ENCODE results near the gene SAMHD1.
"Not testable (repeated sequence)": the region's sequence is repeated elsewhere in the genome, so short reads cannot be mapped to it uniquely, and the experiment has no call there.

SAMHD1 gene

DNA sequence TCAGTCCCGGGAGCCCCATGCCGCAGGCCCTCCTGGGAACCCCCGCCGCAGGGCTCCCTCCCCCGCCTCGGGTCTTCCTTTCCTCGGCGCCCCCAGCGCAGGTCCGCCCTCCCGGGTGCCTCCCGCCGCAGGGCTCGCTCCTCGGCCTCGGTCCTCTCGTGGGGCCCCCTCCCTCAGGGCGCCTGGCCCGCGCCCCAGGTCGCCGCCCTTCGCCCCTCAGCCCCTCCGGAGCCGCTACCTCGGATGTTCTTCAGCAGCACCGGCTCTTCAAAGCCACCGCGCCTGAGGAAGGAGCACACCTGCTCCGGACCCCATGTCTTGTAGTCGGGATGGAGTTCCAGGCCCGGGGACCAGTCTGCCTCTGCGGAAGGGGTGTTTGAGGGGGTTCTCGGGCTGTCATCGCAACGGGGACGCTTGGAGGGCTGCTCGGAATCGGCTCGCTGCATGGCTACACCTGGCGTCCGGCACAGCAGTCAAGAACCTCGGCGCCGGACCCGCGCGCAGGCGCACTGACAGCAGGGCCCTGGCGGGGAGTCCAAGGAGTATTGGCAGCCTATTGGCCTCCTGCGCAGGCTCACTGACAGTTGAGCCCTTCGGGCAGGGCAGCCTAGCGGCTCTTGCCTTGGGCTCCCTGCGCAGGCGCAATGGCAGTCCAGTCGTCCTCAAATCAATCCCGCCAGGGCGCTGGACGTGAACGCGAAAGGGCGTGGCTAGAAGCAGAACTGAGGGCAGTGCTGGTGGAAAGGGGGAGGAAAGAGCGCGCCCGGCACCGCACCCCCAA is at the start of gene SAMHD1:
SAMHD1 (minus strand) TSS at position 511 of the 781 bp plus-strand sequence; CDS start at position 446, 65 bp downstream.
- H3K36me3 Mint-ChIP-seq (ENCODE audit: low read depth) = peaks cover 13% of the 10 kb centered on the region
- no peaks in the 10 kb centered on the region for H3K9me3 Mint-ChIP-seq
- no peaks in the 10 kb centered on the region for H3K27me3 Mint-ChIP-seq
- H3K27ac Mint-ChIP-seq = peak within 1 kb of the TSS; percentile 73
- H3K4me3 Mint-ChIP-seq = peak within 1 kb of the TSS; percentile 96
- peaks cover 56% of the 10 kb centered on the region for H3K4me1 Mint-ChIP-seq (ENCODE audit: low read depth)

DNA sequence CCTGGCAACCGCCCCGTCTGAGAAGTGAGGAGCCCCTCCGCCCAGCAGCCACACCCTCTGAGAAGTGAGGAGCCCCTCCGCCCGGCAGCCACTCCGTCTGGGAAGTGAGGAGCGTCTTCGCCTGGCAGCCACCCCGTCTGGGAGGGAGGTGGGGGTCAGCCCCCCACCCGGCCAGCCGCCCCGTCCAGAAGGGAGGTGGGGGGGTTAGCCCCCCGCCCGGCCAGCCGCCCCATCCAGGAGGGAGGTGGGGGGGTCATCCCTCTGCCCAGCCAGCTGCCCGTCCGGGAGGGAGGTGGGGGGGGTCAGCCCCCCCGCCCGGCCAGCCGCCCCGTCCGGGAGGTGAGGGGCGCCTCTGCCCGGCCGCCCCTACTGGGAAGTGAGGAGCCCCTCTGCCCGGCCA is 48.7 kb upstream of the SAMHD1 start:
- not testable (repeated sequence) for H3K4me3 Mint-ChIP-seq; H3K27me3 Mint-ChIP-seq; H3K27ac Mint-ChIP-seq; H3K9me3 Mint-ChIP-seq; H3K4me1 Mint-ChIP-seq (ENCODE audit: low read depth)
- H3K36me3 Mint-ChIP-seq (ENCODE audit: low read depth) = peaks cover 41% of the 10 kb centered on the region

DNA sequence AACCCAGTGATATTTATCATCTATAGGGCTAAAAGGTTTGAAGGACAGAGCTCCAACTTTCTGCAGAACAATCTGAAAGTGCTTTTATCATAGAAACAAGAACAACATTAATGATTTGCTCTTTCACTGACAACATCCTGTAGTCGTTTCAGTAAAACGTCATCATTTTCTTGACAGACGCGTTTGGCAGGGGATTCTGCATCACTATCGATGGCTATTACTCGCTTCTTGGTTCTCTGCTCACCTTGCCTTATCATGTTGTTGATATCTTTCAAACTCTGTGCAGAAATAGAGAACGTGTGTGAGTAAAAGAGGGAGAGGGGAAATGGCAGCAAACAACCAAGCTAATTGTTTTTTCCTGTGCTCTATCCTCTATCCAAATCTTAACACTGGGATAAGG is 47.1 kb upstream of the SAMHD1 start:
- Mint-ChIP-seq H3K27ac (no peak overlapping the region), H3K9me3 (no peaks in the 10 kb centered on the region), H3K36me3 (ENCODE audit: low read depth) (peaks cover 50% of the 10 kb centered on the region)

DNA sequence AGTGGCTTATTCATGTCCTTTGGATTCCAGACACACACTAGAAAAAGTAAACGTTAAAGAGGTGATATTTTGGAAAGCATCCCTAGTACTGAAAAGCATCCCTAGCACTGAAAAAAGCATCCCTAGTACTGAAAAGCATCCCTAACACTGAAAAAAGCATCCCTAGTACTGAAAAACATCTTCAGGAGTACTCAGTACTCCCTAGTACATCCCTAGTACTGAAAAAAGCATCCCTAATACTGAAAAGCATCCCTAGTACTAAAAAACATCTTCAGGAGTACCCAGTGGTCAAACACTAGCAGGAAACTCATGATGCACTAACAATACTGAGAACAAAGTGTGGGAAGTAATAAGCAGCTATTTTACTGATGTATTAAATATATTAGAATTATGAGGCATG is 45.6 kb upstream of the SAMHD1 start:
- H3K36me3 Mint-ChIP-seq (ENCODE audit: low read depth) = peaks cover 43% of the 10 kb centered on the region
- no peaks in the 10 kb centered on the region for H3K4me1 Mint-ChIP-seq (ENCODE audit: low read depth)
- H3K4me3 Mint-ChIP-seq = no peak overlapping the region
- no peak overlapping the region for H3K27ac Mint-ChIP-seq
- H3K27me3 Mint-ChIP-seq = no peaks in the 10 kb centered on the region
- peaks cover 6% of the 10 kb centered on the region for H3K9me3 Mint-ChIP-seq

More for the DNA sequence above, 47.1 kb upstream of the SAMHD1 start:
- Mint-ChIP-seq H3K4me1 (ENCODE audit: low read depth) (no peaks in the 10 kb centered on the region), H3K4me3 (no peak overlapping the region), H3K27me3 (no peaks in the 10 kb centered on the region)

DNA sequence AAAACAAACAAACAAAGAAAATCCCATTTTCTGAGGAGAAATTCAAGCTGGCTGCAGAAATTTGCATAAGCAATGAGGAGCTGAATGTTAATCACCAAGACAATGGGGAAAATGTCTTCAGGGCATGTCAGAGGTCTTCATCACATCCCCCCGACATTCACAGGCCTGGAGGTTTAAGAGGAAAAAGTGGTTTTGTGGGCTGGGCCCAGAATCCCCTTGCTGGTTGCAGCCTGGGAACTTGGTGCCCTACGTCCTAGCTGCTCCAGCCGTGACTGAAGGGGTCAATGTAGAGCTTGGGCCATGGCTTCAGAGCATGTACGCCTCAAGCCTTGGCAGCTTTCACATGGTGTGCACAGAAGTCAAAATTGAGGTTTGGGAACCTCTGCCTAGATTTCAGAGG is 42.7 kb upstream of the SAMHD1 start:
- peaks cover 45% of the 10 kb centered on the region for H3K36me3 Mint-ChIP-seq (ENCODE audit: low read depth)
- not testable (repeated sequence) for H3K27me3 Mint-ChIP-seq, H3K9me3 Mint-ChIP-seq, H3K27ac Mint-ChIP-seq, H3K4me3 Mint-ChIP-seq
- H3K4me1 Mint-ChIP-seq (ENCODE audit: low read depth) = peaks cover 16% of the 10 kb centered on the region

DNA sequence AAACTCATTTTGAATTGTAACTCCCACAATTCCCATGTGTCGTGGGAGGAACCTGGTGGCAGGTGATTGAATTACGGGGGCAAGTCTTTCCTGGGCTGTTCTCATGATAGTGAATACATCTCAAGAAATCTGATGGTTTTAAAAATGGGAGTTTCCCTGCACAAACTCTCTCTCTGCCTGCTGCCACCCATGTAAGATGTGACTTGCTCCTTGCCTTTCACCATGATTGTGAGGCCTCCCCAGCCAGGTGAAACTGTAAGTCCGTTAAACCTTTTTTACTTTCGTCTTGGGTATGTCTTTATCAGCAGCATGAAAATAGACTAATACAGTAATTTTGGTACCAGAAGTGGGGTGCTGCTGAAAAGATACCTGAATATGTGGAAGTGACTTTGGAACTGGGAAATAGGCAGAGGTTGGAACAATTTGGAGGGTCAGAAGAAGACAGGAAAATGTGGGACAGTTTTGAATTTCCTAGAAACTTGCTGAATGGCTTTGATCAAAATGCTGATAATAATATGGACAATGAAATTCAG is 41.4 kb upstream of the SAMHD1 start:
- H3K9me3 Mint-ChIP-seq = peaks cover 6% of the 10 kb centered on the region

DNA sequence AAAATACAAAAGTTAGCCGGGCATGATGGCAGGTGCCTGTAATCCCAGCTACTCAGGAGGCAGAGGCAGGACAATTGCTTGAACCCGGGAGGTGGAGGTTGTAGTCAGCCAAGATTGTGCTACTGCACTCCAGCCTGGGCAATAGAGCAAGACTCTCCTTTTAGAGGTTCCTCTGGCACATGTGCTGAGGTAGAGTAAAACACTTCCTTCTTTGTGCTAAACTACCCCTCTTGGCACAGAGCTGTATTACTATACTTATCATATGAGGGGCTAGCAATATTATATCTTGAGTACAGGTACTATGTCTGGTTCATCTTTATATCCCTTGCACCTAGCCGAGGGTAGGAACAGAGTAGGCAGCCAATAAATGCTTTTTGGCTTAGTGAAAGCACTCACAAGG is 40.2 kb upstream of the SAMHD1 start:
- Mint-ChIP-seq H3K4me1 (ENCODE audit: low read depth) (peaks cover 31% of the 10 kb centered on the region), H3K27me3 (no peaks in the 10 kb centered on the region), H3K36me3 (ENCODE audit: low read depth) (peaks cover 36% of the 10 kb centered on the region), H3K9me3 (peaks cover 6% of the 10 kb centered on the region), H3K4me3 (no peak overlapping the region), H3K27ac (no peak overlapping the region)

More for the DNA sequence above, 41.4 kb upstream of the SAMHD1 start:
- Mint-ChIP-seq H3K4me1 (ENCODE audit: low read depth) (peaks cover 30% of the 10 kb centered on the region), H3K27me3 (no peaks in the 10 kb centered on the region), H3K4me3 (no peak overlapping the region), H3K36me3 (ENCODE audit: low read depth) (peaks cover 40% of the 10 kb centered on the region), H3K27ac (no peak overlapping the region)

DNA sequence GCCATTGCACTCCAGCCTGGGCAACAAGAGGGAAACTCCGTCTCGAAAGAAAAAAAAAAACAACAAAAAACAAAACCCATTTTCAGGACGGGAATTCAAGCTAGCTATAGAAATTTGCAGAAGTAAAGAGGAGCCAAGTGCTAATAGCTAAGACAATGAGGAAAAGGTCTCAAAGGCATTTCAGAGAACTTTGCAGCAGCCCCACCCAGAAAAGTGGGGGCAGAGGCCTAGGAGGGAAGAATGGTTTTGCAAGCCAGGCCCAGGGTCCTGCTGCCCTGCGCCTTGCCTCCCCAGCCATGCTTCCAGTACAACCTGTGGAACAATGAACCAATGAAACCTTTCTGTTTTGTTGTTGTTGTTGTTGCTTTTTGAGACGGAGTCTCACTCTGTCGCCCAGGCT is 38.3 kb upstream of the SAMHD1 start:
- no peaks in the 10 kb centered on the region for H3K27me3 Mint-ChIP-seq
- no peak overlapping the region for H3K27ac Mint-ChIP-seq
- peaks cover 21% of the 10 kb centered on the region for H3K36me3 Mint-ChIP-seq (ENCODE audit: low read depth)
- H3K4me1 Mint-ChIP-seq (ENCODE audit: low read depth) = peaks cover 31% of the 10 kb centered on the region
- no peak overlapping the region for H3K4me3 Mint-ChIP-seq
- H3K9me3 Mint-ChIP-seq = peaks cover 6% of the 10 kb centered on the region

DNA sequence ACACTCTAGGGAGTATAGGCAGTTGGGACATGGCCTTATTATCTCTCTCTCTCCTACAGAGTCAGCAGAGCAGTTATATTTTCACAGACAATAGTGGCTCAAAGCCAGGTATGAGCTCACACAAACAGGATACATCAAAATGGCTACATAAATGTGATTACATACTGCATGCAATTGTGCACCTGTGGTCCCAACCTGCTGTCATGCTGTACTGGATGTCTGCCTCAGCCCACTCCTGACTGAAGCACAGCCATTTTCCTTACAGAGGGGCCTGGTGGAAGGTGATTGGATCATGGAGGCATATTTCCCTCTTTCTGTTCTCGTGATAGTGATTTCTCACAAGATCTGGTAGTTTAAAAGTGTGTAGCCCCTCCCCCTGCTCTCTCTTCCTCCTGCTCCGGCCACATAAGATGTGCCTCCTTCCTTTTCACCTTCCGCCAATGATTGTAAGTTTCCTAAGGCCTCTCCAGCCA is 37.0 kb upstream of the SAMHD1 start:
- Mint-ChIP-seq H3K27ac (peak overlapping the region; percentile 66), H3K36me3 (ENCODE audit: low read depth) (peaks cover 14% of the 10 kb centered on the region)

DNA sequence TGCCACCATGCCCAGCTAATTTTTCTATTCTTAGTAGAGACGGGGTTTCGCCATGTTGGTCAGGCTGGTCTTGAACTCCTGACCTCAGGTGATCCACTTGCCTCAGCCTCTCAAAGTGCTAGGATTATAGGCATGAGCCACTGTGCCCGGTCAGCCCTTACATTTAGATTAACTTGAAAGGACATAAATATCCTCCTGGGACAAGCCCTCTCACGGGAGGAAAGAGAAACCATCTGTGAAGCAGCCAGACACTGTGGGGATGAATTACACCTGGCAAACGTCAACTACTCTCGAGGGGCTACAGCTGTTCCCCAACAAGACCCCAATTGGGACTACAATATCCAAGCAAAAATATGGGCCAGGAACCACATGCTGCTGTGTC is 32.7 kb upstream of the SAMHD1 start:
- H3K27ac Mint-ChIP-seq = no peak overlapping the region
- H3K27me3 Mint-ChIP-seq = no peaks in the 10 kb centered on the region
- no peak overlapping the region for H3K4me3 Mint-ChIP-seq
- no peaks in the 10 kb centered on the region for H3K9me3 Mint-ChIP-seq
- H3K36me3 Mint-ChIP-seq (ENCODE audit: low read depth) = peaks cover 5% of the 10 kb centered on the region
- H3K4me1 Mint-ChIP-seq (ENCODE audit: low read depth) = peaks cover 19% of the 10 kb centered on the region

More for the DNA sequence above, 37.0 kb upstream of the SAMHD1 start:
- H3K4me3 Mint-ChIP-seq = no peak overlapping the region
- no peaks in the 10 kb centered on the region for H3K27me3 Mint-ChIP-seq
- H3K4me1 Mint-ChIP-seq (ENCODE audit: low read depth) = peaks cover 34% of the 10 kb centered on the region
- H3K9me3 Mint-ChIP-seq = peaks cover 6% of the 10 kb centered on the region

DNA sequence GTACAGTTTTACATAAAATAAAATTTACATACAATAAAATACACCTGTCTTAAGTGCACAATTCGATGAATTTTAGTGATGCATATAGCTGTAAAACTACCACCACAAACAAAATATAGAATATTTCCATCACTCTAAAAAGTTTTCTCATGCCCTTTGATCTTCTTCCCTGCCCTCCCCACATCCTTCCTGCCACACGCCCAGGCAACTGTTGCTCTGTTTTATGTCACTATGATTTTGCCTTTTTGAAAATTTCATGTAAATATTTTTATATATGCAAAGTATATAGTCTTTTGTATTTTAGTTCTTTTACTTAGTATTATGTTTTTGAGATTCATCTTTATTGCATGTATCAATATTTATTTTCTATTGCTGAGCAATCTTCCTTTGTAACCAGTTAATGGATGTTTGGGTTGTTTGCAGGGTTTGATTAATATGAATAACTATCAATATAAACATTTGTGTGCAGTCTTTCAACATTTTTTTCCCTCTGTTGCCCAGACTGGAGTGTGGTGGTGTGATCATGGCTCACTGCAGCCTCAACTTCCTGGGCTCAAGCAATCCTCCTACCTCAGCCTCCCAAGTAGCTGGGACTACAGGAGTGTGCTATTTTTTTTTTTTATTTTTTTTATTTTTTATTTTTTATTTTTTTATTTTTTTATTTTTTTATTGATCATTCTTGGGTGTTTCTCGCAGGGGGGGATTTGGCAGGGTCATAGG is 23.8 kb upstream of the SAMHD1 start:
- Mint-ChIP-seq H3K27ac (peak overlapping the region; percentile 83), H3K9me3 (no peaks in the 10 kb centered on the region), H3K36me3 (ENCODE audit: low read depth) (no peaks in the 10 kb centered on the region), H3K27me3 (no peaks in the 10 kb centered on the region), H3K4me1 (ENCODE audit: low read depth) (peaks cover 52% of the 10 kb centered on the region), H3K4me3 (peak overlapping the region; percentile 43)

DNA sequence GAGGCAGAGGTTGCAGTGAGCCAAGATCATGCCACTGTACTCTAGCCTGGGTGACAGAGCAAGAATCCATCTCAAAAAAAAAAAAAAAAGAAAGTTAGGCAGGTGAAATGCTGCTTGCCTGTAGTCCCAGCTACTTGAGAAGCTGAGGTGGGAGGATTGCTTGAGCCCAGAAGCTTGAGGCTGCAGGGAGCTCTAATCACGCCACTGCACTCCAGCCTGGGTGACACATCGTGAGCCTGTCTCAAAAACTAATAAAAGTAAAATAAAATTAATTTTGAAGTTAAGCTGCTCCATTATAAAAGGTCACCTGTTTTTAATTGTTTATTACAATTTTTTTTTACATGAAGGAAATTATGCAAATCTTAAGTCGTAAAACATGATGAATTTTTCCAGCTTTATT is 23.2 kb upstream of the SAMHD1 start:
- no peaks in the 10 kb centered on the region for H3K27me3 Mint-ChIP-seq
- no peaks in the 10 kb centered on the region for H3K9me3 Mint-ChIP-seq
- H3K36me3 Mint-ChIP-seq (ENCODE audit: low read depth) = no peaks in the 10 kb centered on the region
- H3K27ac Mint-ChIP-seq = no peak overlapping the region
- H3K4me3 Mint-ChIP-seq = no peak overlapping the region
- H3K4me1 Mint-ChIP-seq (ENCODE audit: low read depth) = peaks cover 58% of the 10 kb centered on the region

DNA sequence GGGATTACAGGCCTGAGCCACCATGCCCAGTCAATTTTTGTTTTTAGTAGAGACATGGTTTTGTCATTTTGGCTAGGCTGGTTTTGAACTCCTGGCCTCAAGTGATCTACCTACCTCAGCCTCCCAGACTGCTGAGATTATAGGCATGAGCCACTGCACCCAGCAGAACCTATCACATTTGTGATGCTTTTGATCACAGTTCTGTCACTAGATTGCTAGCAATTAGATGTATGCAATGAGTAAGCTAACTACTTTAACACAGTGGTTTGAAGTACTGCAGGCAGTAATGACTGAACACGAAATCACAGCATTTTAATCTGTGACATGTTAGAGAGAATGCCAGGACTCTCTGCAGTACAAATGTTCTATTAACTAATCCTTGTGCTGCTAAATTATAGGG is 19.6 kb upstream of the SAMHD1 start:
- Mint-ChIP-seq H3K36me3 (ENCODE audit: low read depth) (no peaks in the 10 kb centered on the region), H3K4me3 (no peak overlapping the region), H3K9me3 (no peaks in the 10 kb centered on the region), H3K27ac (no peak overlapping the region), H3K27me3 (no peaks in the 10 kb centered on the region), H3K4me1 (ENCODE audit: low read depth) (peaks cover 82% of the 10 kb centered on the region)

DNA sequence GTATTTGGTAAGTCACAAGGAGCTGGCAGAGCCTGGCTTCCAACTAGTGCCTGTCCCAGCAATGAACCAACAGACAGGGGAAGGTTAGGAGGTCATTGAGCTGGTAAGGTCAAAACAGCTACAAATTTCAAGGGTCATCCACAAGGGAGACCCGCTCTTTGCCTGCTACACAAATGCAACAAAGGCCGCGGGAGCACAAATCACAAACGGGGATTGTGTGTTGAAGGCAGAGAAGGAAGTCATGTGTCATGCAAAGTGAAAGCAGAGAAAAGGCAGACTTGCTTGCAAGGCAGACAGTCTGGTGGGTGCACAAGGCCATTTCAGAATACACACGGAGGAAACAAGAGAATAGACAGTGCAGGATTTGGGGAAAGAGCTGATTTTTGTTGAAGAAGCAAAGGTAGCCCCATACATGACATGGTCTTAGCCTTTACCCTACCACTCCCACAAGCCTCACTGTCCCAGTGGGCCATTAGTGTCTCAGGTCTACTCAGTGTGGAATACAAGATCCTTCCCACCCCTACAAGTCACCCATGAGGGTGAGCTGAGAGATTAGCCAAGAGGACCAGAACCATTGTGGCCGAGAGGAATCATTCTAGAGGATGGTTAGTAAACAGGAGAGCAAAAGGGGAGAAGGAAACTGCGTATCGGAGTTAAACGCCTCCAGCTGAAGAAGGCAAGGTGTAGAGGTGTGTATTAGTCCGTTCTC is 18.1 kb upstream of the SAMHD1 start:
- H3K4me3 Mint-ChIP-seq = peak overlapping the region; percentile 56
- H3K4me1 Mint-ChIP-seq (ENCODE audit: low read depth) = peaks cover 67% of the 10 kb centered on the region
- H3K27me3 Mint-ChIP-seq = no peaks in the 10 kb centered on the region
- H3K27ac Mint-ChIP-seq = peak overlapping the region; percentile 66
- H3K36me3 Mint-ChIP-seq (ENCODE audit: low read depth) = no peaks in the 10 kb centered on the region
- no peaks in the 10 kb centered on the region for H3K9me3 Mint-ChIP-seq

DNA sequence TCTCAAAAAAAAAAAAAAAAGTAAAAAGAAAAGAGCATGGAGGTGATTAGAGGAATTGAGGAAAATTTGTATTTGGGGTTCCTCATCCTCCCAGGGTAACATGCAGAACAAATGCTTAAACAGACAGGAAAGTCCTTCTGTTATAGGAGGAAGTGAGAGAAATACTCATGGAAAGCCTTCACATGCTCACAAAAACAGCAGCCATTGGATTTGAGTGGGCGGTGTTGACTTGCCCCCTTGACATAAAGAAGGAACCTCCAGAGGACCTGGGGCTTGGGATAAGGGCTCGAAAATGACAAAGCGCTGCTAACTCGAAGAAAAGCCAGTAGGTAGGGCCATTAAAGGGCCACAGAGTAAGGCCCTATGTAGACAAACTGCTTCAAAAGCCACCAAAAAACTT is 17.5 kb upstream of the SAMHD1 start:
- Mint-ChIP-seq H3K36me3 (ENCODE audit: low read depth) (no peaks in the 10 kb centered on the region), H3K27ac (peak overlapping the region; percentile 66), H3K27me3 (no peaks in the 10 kb centered on the region), H3K4me3 (peak overlapping the region; percentile 56), H3K4me1 (ENCODE audit: low read depth) (peaks cover 63% of the 10 kb centered on the region), H3K9me3 (no peaks in the 10 kb centered on the region)

All from stimulated activated naive CD8-positive, alpha-beta T cell treated with anti-CD3 and anti-CD28 coated beads, Interleukin-15, Interleukin-2, amounts not matched to agents 100 ng/mL and 50 ng/mL, for 24 hours (primary cell).